Activated CD8-positive, alpha-beta memory T cell treated with anti-CD3 and anti-CD28 coated beads, Interleukin-2, amount 50 U/mL, for 48 hours (primary cell): Measurements from ENCODE around the gene WDR27.
"Not testable (repeated sequence)": the region's sequence is repeated elsewhere in the genome, so short reads cannot be mapped to it uniquely, and the experiment has no call there.

Source experiments
- DNase-seq: peaks from one replicate; pipeline ENCODE4 v3.0.0-alpha.2; 2020

Gene WDR27

GRCh38 chr6:169709293-169709692, 7.5 kb upstream of the WDR27 start:
- no peak for DNase-seq

GRCh38 chr6:169707772-169708171, 5.9 kb upstream of the WDR27 start:
- DNase-seq, result no peak

- no peak for DNase-seq
Measured at GRCh38 chr6:169702840-169703246, 1.0 kb upstream of the WDR27 start.

GRCh38 chr6:169701311-169701953, 397 bp downstream of the WDR27 start:
- no peak for DNase-seq

DNA sequence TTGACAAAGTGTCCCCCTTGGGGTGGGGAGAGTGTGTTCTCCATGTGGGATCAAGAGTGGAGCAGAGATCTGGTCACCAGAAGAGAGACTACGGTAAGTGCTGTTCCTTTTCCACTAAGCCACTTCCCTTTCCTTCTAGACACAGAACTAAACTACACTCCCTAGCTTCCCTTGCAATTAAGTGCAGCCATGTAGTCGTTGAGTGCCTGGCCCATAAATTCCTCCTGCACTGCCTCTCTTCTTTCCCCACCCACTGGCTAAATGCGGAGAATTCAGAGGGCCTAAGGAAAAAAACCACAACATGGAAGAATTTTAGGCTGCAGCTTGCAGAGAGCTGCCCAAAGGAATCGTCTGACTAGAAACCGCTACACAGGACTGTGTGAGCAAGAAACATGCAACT, 1.5 kb downstream of the WDR27 start:
- no peak for DNase-seq

GRCh38 chr6:169697115-169697514, 4.7 kb downstream of the WDR27 start:
- DNase-seq, result not testable (repeated sequence)

- no peak for DNase-seq
Measured at GRCh38 chr6:169695131-169695530, 6.7 kb downstream of the WDR27 start.

GRCh38 chr6:169692516-169692915, 9.3 kb downstream of the WDR27 start:
- no peak for DNase-seq

DNA sequence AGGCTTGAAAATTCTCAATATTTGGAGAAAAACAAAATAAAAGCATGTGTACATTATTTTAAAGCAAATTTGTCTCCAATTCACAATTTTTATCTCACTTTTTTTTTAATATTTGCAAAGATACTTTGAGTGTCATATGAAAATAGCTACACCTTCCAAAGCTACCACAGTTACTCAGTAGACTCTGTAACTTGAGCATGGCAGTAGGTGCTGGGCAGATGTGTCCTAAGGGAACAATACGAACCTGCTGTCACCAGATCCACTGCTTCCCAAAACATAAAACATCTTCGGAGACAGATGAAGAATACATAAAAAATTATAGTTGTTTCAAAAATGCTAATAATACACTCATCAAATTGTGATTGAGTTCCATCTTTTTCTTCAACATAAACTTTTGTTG, 10.6 kb downstream of the WDR27 start:
- DNase-seq, result no peak

DNA sequence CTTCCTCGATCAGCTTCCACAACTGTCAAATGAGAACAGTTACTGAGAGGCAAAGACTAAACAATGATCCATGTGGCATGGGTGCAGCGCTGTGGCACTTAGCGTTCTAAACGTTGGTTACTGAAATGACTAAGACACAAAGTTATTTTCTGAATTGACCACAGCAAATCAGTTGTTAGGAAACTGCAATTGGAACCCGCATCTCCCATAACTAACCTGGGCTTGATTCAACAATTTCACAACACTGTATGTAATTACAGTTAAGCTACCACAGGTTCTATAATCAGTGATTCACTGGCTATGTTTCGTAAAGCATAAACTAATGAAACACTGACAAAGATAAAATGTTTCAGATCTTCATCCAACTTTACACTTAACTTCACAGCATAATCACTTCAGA, 12.5 kb downstream of the WDR27 start:
- DNase-seq, result no peak

- no peak for DNase-seq
Measured at GRCh38 chr6:169685860-169686259, 16.0 kb downstream of the WDR27 start.

GRCh38 chr6:169684056-169684455, 17.8 kb downstream of the WDR27 start:
- DNase-seq, result no peak

DNA sequence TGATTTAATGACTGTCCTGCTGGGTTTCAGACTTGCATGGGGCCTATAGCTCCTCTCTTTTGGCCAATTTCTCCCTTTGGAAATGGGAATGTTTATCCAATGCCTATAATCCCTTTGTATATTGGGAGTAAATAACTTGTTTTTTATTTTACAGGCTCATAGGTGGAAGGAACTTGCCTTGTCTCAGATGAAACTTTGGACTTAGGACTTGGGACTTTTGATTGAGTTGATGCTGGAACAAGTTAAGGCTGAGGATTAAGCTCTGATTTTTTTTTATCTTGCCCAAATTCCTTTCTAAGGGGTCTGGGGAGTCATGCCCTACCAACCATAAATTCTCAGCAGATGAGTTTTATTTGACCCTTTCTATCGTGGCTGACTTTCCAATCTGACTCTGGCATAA, 23.5 kb downstream of the WDR27 start:
- DNase-seq, result no peak

DNA sequence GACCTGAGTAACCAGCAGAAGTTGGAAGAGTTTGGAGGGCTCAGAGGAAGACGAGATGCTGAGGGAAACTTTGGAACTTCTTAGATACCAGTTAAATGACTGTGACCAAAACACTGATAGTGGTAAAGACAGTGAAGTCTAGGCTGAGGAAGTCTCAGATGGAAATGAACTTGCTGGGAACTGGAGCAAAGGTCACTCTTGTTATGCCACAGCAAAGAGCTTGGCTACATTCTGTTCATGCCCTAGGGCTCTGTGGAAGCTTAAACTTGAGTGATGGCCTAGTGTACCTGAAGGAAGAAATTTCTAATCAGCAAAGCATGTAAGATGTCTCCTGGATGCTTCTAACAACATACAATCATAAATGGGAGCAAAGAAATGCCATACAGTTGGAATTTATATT, 24.7 kb downstream of the WDR27 start:
- no peak for DNase-seq

DNA sequence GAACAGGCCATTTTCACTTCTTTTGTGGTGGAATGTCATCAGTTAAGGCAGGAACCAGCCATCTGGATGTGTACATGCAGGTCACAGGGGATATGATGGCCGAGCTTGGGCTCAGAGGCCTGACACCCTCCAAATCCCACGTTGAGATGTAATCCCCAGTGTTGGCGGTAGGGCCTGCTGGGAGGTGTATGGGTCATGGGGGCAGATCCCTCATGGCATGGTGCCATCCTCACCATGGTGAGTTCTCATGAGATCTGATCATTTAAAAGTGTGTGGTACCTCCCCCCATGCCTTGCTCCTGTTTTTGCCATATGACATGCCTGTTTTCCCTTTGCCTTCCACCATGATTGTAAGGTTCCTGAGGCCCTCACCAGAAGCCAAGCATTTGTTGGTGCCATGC, 26.8 kb downstream of the WDR27 start:
- no peak for DNase-seq

DNA sequence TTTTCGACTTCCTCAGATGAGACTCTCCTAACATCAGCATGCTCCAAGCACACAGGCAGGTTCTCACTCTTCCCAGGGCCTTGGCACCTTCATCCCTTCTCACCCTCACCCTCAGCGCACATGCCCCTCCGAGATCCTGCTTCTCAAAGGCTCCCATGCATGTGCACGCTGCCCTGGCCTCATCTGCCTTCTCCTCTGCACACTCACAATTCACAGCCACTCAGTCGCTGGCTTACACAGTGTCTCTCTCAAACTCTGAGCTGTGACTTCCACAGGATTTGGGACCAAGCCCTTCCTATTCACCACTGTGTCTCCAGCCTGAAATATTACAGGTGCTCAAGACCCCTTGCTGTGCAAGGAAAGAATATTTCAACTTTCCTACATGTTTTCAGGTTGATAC, 30.3 kb downstream of the WDR27 start:
- DNase-seq, result no peak

- DNase-seq, result no peak
Measured at GRCh38 chr6:169669889-169670288, 31.9 kb downstream of the WDR27 start.

- no peak for DNase-seq
Measured at GRCh38 chr6:169669147-169669546, 32.7 kb downstream of the WDR27 start.

DNA sequence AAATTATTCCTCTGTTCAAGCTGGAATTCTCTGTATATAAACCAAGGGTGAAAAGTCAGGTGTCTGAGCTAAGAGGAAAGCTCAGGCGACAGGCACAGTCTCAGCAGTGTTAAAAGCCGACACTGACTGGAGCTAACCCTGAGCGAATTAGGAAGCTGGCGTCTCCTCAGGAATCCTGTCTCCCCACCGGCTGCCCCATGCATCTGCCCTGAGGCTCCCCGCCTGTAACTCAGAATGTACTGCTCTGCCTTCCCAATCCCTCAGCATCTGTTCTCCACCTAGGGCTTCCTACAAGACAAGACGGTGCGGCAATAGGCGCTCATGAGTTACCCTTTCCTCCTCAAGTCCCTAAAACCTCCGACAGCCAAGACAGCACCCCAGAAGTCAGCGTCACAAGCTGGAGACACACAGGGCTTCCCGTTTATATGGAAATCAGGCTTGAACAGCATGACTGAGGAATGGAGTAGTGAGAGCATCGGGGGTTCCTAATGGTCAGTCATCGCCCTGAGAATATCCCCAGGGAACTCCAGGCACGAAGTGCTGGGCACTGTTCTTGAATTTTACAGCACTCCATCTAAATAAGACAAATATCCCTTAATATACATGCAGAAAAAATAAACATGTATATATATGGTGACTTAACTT, 33.5 kb downstream of the WDR27 start:
- DNase-seq, result no peak

- DNase-seq, result no peak
Measured at GRCh38 chr6:169667716-169668115, 34.1 kb downstream of the WDR27 start.

GRCh38 chr6:169666441-169666840, 35.4 kb downstream of the WDR27 start:
- DNase-seq, result no peak

GRCh38 chr6:169665289-169665688, 36.5 kb downstream of the WDR27 start:
- no peak for DNase-seq

GRCh38 chr6:169664227-169664626, 37.6 kb downstream of the WDR27 start:
- no peak for DNase-seq

DNA sequence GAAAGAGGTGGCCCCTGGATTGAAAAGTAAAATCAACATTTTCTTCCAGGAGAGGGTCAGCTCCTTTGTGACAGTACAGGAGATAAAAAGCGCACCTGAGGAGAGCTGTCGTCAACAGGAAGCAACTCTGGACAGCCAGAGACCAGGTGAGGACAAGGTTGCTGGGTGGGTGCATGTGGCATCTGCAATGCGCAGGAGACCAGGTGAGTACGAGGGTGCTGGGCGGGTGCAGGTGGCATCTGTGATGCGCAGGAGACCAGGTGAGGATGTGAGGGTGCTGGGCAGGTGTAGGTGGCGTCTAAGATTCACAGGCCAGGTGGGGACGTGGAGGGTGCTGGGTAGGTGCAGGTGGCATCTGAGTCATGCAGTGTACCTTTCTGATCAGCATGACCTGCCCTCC, 38.4 kb downstream of the WDR27 start:
- DNase-seq, result no peak

DNA sequence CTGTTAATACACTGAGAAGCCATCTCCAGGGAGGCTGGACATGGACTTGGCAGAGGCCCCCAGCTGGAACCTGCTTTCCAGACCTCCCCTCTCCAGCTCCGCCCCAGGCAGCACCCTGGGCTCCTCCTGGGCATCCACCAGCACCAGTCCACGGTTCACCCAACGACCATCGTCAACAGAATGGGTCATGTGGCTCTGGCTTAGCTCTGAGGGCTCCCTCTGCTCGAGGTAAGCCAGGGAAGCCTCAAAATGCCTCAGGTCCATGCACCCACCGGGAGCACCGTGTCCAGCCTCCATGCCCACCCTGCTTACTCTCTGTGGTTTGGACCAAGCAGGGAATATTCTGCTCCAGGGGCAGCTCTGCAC, 40.5 kb downstream of the WDR27 start:
- no peak for DNase-seq
